Hematopoietic multipotent progenitor cell treated with erythropoietin and hydrocortisone succinate and interleukin-3 and kit ligand, for 15 days (in vitro differentiated cells): ENCODE results near the gene PDE6C.

Experiments
- DNase-seq: peaks from one replicate; pipeline ENCODE4 v3.0.0-alpha.2; 2015; ENCODE audit warnings: low spot score

Gene PDE6C

DNA sequence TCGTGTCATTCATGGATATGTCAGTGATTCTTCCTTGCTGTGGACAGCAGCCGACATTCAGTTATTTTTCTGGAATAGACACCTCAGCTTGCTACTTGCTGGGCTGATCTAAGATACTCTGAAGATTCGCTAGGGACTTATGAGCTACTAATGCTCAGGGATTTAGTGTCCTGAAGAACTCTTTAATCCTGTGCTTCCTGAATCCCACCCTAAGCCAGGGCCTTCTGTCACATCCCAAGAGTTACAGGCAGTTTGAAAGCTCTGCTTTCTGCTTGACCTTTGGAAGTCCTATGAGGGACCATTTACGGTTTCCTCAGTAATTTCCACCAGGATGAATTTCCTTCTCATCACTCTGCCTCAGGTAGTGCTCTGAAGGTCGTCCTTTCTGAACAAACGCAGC, at the start of gene PDE6C:
PDE6C (plus strand) TSS at position 227 of the 400 bp plus-strand sequence. CDS start 189 bp downstream, outside the sequence.
- DNase-seq = no peak

DNA sequence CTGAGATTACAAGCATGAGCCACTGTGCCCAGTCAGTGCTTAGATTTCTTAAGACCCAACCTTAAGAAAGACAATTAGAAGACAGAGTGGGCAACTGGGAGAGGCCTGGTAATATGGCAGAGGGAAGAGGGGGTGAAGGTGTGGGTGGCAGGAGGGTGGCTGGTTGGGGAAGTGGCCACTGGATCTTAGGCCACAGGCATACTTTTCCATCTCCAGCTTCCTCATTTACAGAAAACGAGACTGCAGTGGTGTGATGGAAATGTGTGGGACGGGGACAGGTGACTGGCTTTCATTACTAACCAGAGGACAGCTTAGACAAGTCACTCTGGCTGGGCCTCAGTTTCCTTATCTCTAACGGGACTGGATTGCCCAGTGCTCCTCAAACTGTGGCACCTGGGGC, 46.9 kb upstream of the PDE6C start:
- DNase-seq = no peak

DNA sequence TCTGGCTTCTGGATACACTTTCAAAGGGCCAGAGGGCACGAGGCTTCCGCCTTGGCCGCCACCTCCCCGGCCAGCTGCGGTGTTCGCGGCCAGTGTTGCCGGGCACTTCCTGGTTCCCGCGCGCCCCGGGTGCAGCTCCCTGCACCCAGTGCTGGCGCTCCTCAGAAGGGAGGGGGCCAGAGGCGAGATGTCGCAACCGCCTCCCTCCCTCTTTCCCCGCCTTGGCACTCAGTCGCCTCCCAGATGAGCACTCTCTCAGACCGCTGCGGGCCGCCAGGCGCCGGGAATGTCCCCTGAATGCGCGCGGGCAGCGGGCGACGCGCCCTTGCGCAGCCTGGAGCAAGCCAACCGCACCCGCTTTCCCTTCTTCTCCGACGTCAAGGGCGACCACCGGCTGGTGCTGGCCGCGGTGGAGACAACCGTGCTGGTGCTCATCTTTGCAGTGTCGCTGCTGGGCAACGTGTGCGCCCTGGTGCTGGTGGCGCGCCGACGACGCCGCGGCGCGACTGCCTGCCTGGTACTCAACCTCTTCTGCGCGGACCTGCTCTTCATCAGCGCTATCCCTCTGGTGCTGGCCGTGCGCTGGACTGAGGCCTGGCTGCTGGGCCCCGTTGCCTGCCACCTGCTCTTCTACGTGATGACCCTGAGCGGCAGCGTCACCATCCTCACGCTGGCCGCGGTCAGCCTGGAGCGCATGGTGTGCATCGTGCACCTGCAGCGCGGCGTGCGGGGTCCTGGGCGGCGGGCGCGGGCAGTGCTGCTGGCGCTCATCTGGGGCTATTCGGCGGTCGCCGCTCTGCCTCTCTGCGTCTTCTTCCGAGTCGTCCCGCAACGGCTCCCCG, 45.7 kb upstream of the PDE6C start, which contains the start of gene FFAR4:
FFAR4 (plus strand) TSS at position 231 of the 842 bp plus-strand sequence; CDS start at position 287, 56 bp downstream.
- no peak for DNase-seq

DNA sequence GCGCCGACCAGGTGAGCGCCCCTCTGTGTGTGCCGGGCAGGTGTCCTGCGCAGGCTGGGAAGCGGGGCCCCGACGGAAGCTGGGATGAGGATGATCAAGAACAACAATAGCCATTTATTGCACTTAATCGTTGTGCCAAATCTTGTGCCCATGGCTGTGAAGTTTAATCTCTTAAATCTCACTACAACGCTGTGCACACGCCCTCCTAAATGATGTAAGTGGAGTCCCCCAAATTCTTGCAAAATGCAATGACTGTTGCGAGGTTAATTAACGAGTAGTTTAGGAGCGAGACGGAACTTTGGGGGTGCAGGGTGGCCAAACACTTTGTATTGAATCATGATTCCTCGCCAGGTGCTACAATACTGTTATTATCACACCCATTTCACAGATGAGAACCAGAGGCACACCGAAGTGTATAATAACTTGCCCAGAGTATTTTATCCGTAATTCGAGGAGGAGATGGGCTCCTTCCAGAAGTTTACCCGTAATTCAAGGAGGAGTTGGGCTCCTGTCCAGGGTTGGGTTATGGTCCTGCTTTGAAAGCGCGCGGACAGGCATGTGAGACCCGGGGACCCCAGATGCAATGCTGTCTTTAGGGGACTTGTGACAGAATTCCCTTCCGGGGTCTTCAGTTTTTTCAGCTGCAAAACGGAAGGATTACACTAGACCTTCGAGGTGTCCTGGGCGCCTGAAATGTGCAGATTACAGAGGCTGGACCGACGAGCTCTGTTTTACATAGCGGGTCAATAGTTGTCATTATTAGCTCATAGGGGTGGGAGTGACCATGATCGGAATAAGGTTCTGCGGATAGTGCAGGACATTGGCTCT, 44.8 kb upstream of the PDE6C start:
- no peak for DNase-seq

DNA sequence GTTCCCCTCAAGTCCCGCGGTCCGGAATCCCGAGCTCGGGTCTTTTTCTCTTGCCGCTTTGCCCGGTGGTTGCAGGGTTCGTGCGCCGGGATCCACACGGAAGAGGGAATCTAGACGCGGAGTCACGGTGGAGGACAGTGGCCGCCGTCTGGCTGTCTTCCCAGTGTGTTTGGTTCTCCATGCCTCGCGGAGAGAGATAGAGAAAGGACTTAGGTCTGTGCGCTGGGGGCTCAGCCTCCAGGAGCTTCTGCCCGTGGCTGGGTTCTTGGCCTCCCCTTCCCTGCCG, 44.3 kb upstream of the PDE6C start:
- no peak for DNase-seq

DNA sequence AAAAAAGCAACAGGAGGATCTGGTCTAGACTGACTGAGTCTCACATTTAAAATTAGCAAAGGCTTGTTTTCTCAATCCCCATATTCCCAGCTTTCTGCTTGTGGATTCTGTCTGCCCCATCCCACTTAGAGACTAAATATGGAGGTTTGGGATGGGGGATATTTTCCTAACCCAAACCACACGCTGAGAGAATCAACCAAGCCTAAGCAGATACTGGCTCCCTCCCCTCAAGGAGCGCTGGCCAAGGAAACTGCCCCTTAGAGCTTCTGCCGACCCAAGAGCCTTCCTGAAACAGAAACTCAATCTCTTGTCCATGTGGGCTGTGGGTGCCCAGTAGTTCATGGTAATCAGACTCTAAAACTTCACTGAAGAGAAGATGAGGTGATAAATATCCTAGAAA, 42.0 kb upstream of the PDE6C start:
- DNase-seq = no peak

DNA sequence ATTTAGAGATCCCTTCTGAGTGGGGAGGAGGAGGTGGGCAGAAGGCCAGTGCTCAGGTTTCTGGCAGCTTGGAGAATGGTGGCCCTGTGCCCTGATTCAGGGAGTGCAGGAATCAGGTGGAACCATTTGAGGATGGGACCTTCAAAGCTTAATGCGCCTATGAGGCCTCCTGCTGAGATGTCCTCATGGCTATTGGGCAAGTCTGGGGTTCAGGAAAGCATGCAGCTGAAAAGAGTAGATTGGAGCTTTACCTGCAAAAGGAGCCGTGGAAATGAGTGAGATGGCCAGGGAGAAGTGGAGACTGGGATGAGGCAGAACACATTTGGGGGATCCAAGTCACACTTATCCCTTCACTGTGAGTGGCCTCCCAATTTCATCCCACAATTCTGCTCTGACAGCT, 39.7 kb upstream of the PDE6C start:
- no peak for DNase-seq

DNA sequence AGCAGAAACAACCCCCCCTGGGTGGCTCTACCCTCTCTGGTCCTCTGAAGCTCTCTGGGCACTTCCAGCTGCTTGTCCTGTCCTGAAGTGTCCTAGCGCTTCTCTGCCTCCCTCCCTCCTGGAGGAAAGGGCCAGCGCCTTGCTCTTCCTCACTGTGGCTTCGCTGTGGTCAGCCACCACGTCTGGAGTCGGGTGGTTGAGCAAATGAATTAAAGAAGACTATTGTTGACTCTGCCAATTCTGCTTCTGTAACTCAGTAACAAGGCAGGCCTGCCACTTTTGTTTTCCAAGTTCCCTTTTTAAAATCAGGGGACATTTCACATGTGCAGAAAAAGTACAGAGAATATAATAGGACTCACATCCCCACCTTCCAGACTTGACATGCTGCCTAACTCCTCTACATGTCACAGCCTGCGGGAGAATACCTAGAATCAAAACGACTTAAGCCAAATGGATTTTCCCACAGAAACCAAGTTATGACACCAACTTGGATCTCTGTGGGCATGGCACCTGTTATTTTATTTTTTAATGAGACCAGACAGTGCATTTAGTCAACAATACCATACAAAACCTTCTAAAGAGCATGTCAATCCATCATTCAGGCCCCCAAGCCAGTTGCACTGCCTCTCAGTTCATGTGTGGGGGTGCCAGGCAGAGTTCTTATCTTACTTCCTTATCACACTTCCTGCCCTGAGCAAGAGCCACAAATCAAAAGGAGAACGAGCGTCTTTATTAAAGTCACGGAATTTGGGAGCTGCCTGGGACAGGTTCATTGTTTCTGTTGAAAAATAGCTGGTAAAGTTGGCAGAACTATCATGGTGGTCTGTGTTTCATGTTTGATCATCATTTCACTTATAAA, 39.1 kb upstream of the PDE6C start:
- DNase-seq = no peak

DNA sequence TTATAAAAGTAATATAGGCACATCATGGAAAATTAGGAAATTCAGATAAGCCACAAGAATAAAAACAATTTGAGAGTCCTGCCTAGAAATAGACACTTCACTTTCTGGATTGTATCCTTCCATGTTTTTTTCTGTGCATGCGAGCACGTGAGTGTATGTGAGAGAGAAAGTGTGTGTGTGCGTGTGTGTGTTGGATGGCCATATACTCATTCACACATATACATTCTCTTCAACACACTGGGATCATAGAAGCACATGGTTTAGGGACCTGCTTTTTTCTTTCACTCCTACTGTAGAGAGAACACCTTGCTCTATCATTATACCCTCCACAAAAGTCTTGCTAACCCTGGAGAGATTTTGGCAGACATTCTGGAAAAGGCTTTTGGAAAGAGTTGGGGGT, 38.4 kb upstream of the PDE6C start:
- DNase-seq = no peak

DNA sequence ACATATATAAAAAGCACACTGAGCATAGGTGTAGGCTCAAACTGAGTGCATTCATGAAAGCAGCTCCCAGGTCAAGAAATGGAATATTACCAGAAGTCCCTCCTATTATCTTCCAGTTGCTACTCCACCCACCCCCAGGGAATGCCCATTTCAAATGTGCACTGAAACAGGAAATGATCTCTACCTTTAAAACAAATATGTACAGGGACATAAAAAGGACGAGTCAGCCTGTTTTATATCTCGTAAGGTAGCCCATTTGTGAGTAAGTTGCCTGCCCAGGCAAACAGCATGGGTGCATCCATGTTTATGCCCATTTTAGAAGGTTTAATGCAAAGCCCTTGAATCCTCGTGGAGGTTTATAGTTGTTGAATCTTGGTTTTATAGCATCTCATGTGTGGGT, 35.4 kb upstream of the PDE6C start:
- DNase-seq = no peak

DNA sequence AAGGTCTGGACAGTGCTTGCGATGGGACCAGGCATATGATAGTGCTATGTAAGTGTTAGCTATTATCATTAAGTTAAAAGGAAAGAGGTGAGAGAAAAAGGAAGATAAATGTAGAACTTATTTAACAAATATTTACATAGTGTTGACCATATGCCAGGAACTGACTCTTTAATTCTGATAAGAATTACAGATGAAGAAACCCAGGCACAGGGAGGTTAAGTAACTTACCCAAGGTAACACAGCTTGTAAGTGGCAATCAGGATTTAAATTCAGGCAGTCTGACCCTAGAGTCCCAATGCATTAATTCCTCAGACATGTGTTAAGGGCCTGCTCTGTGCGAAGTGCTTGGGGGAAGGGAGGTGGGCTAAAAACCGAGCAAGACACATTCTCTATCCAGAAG, 34.8 kb upstream of the PDE6C start:
- DNase-seq = no peak

DNA sequence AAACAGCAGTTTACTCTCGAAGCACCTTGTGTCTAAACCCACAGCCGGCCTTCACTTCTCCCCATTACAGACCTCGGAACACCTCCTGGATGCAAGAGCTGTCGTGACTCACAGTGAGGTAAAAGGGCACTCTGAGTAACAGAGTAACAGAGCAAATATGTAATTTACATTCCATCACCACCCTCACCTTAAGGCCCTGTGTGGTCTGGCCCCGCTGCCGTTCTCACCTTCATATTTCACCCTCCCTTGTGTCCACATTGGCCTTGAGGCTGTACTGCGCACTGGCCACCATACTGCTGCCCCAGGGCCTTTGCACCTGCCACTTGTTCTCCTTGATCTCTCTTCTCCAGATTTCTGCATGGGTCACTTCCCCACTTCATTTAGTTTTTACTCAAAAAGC, 33.2 kb upstream of the PDE6C start:
- no peak for DNase-seq

DNA sequence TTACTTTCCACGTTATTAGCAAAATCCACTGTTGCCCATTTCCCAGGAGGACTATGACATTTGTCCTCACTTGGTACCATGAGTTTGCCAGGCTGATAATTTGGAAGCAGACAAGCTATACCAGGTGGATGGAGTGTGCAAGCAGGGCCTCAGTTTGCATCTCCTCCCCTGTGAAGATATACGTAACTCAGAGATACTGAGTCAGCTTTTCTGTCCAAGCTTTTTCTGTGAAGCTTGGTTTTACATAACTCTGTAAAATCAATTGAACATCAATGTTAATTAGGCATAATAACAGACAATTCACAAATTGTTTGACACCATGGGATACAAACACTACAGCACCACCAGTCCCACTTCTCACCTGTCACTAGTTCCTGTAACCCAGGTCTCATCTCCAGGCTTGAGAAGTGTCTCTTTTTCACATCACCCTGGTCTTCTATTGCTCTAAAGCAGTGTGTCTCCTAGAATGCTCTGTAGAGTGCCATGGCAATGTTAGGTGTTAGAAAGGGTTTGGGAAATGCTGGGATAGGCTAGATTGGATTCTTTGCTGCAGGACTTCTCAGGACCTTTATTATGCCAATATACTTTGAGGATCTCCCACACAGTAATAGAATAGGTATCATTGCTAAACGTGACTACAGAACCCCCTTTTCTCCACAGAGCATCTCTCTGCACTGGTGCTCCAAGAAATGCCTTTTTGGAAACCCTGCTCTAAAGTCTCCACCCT, 32.2 kb upstream of the PDE6C start:
- DNase-seq = no peak

DNA sequence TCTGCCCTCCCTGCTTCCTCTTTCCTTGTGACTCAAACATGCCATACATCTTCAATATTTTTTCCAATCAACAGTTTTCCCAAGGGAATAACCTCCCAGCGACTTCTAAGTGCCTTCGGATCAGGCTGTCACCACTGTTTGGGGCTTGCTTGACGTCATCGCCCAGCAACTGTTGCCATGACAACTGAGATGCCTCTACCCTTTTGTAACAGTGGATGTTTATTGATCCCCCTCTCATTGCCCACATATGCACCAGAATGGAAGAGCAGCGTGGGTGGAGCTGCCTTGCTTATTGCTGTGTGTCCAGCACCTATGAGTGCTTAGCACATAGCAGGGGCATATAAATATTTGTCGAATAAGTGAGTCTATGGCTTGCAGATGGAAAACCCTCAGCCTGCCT, 31.5 kb upstream of the PDE6C start:
- DNase-seq = no peak

DNA sequence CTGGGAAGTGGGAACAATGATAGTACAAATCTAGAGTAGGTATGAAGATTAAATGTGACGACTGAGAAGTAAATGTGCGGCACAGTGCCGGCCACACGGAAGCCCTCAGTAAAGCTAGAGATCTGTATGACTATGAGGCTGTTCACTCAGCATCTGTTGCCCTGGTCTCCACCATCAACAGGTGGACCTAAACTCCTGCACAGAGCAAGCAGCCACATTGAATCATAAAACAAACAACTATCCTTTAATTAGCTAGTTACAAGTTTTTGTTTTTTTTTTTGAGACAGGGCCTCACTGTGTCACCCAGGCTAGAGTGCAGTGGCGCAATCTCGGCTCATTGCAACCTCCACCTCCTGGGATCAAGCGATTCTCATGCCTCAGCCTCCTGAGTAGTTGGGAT, 27.9 kb upstream of the PDE6C start:
- no peak for DNase-seq

DNA sequence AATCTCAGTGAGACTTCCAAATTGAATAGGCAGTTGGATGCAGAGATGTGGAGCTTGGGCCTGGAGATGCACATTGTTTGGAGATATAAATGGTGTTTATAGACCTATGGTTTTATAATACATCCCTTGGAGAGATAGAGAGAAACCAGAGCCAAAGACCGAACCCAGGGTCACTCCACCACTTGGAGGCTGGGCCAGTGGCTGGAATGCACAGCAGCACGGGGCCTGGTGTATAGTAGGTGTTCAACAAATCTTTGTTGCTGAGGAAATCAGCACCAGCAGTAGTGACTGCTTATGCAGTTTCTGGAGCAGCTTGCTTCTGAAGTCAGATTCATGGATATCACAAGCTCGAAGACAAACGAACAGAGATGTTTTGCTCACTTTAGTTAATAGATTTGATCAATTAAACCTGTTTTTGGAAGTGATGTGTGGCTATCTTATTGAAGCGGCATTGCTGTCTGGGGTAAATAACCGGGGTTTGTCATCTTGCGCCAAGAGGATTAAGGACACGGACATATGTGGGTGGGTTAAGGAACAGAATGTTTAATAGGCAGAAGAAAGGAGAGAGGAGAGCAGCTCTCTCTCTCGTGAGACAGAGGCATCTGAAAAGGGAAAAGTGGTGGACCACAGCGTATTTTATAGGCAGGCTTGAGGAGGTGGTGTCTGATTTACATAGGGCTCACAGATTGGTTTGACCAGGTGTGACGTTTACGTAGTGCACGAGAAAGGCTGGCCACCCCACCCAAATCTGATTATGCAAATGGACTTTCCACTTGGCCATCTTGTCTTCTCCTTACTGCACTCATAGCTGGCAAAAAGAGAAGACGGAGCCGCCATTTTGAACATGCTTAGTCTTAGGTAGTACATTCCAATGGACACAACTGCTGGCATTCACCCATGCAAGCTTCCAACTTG, 22.4 kb upstream of the PDE6C start:
- DNase-seq = no peak

DNA sequence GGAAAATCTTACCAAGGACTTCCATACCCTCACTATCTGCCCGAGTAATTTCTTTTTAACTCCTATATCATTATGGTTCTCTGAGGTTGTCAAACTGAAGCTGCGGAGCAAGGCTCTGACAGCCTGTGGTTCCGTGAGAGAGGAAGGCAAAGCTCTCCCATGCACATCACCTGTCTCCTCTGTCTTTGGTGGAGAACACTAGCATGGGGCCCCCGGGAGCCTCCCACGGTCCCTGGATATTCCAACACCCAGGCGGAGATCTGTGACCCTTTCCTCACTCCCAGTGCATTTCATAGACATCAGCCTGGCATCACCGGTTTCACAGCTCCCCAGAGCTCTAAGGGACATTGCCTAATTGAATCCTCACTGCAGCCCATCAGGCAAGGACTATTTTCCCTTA, 21.7 kb upstream of the PDE6C start:
- DNase-seq = no peak

DNA sequence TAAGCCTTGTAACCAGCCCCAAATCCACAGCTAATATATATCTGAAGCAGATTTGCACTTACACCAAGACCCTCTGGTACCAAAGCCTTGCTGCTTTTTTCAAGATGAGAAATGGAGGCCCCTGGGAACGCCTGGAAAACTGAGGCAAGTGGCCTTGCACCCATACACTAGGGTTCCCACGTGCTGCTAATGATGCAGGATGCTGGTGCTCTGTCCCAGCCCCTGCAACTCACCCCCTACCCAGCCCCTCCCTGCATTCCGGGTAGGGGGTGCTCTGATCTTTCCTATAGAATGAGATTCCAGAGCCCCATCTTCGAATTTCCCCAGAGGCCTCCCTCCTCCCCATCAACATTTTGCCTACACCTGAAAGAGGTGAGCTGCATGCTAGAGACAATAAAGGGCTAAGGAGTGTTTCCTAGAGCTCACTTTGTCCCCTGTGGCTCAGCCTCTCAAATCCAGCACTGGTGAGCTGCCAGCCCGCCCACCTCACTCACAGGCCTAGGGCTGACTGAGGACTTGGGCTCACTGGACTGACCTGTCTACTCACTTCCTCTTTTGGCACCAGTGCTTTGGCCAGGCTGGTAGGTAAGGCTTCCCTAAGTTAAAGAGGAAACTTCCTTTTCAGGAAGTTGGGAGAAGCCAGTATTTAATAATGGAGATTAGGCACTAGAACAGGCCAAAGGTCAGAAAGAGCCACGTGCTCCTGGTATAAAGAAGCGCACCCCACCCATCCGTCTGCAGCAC, 21.1 kb upstream of the PDE6C start:
- no peak for DNase-seq

DNA sequence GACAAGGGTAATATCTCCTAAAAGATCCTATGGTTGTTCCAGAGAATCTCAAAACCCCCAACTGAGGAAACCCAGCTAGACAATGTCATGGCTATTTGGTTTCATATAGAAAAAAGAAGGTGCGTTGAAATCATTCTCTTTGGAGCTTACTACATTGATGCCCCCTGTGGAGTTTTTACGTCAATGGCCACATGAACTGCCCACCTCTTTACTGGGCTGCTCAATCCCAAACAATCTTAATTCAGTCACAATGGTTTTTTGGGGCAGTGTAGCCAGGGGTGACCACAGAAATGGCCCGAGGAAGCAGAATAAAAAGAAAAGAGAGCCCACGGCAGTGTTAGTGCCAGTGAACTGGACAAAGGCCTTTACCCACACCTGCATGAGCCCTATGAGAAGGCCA, 19.1 kb upstream of the PDE6C start:
- DNase-seq = no peak

DNA sequence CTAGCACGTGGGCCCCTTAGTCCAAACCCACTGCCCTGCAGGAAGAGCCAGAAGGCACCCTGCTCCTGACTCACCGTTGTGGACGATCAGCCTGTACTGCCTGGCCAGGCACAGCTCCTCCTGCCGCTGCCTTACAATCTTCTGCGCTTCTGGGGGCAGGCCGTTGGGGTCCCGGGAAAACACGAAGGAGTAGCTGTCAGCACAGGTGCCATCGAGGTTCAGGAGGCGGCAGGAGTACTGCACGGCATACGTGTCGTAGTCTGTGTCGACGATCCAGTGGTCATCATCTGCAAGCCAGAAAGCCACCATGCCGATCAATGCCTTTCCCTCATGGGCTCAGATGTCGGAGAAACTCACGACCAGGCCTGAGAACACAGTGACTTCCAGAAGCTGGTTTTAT, 18.6 kb upstream of the PDE6C start:
- no peak for DNase-seq
